Measurements from ENCODE around the gene GNAQ. TPM values are rescaled to one million over a fixed set of nuclear protein-coding genes. Genes with fewer than 3 reads are reported as not detected.
"Not testable (repeated sequence)": the region's sequence is repeated elsewhere in the genome, so short reads cannot be mapped to it uniquely, and the experiment has no call there.

GNAQ gene
- total and polyA plus RNA-seq, 2 experiments from 2014 or later, result 21.1 to 32.8 TPM

DNA sequence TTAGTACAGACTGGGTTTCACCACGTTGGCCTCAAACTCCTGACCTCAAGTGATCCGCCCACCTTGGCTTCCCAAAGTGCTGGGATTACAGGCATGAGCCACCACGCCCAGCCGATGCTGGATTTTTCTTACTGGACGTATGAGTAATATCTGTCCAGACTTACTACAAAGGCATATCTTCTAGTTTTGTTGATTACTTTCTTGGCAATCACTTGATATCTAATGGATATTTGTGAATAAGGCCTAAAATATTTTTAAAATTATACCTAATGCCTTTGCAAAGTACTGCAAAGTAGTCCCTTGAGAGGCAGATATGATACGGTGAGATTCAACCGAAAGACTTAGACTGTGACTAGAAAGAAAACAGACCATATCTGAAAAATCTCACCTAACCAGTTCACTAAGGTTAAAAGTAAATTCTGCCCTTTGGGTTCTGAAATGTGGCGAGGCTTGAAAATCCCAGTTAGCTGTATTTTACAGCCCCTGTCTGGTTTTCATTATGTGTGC, 152.1 kb downstream of the GNAQ start:
- Histone ChIP-seq H3K9me3 (ENCODE audit: low read depth) (no peaks in the 10 kb centered on the region), H3K27ac (no peak overlapping the region), H3K4me3 (no peak overlapping the region), H3K4me1 (ENCODE audit: low read depth) (peaks cover 7% of the 10 kb centered on the region), H3K36me3 (no peaks in the 10 kb centered on the region), H3K27me3 (no peaks in the 10 kb centered on the region)
- peak in 1 of 2 donors; percentile 22 for DNase-seq (ENCODE audit: low read depth in 1 of 2, low spot score in 1 of 2)
- no peak for TF ChIP-seq CTCF (IDR thresholded peaks at IDR 0.05; ENCODE audit: low read depth, low read length)

DNA sequence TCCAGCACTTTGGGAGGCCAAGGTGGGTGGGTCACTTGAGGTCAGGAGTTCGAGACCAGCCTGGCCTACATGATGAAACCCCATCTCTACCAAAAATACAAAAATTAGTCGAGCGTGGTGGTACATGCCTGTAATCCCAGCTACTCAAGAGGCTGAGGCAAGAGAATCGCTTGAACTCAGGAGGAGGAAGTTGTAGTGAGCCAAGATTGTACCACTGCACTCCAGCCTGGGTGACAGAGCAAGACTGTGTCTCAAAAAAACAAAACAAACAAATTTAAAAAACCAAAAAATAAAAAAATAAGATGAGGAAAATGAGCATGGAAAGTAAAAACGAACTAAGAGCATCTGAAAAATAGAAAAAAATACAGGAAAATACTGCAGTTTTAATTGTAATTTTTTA, 152.8 kb downstream of the GNAQ start:
- not testable (repeated sequence) for H3K27ac ChIP-seq; H3K36me3 ChIP-seq; H3K4me1 ChIP-seq (ENCODE audit: low read depth); H3K9me3 ChIP-seq (ENCODE audit: low read depth); DNase-seq (ENCODE audit: low read depth in 1 of 2, low spot score in 1 of 2); H3K27me3 ChIP-seq; H3K4me3 ChIP-seq

- no peak overlapping the region for H3K4me3 ChIP-seq
- H3K27ac ChIP-seq, result no peak overlapping the region
- peaks cover 7% of the 10 kb centered on the region for H3K4me1 ChIP-seq (ENCODE audit: low read depth)
- no peaks in the 10 kb centered on the region for H3K36me3 ChIP-seq
- no peaks in the 10 kb centered on the region for H3K27me3 ChIP-seq
- no peak for DNase-seq (ENCODE audit: low read depth in 1 of 2, low spot score in 1 of 2)
- TF ChIP-seq CTCF (IDR thresholded peaks at IDR 0.05; ENCODE audit: low read depth, low read length), result no peak
- no peaks in the 10 kb centered on the region for H3K9me3 ChIP-seq (ENCODE audit: low read depth)
Observed at GRCh38 chr9:77877976-77878375, 153.6 kb downstream of the GNAQ start.

- Histone ChIP-seq H3K27ac (peak overlapping the region; percentile 24), H3K4me1 (ENCODE audit: low read depth) (peaks cover 7% of the 10 kb centered on the region), H3K4me3 (no peak overlapping the region), H3K36me3 (no peaks in the 10 kb centered on the region), H3K9me3 (ENCODE audit: low read depth) (no peaks in the 10 kb centered on the region), H3K27me3 (no peaks in the 10 kb centered on the region)
- TF ChIP-seq CTCF (IDR thresholded peaks at IDR 0.05; ENCODE audit: low read depth, low read length), result no peak
- no peak for DNase-seq (ENCODE audit: low read depth in 1 of 2, low spot score in 1 of 2)
Observed at GRCh38 chr9:77876590-77876989, 155.0 kb downstream of the GNAQ start.

GRCh38 chr9:77876091-77876490, 155.5 kb downstream of the GNAQ start:
- Histone ChIP-seq H3K9me3 (ENCODE audit: low read depth) (no peaks in the 10 kb centered on the region), H3K27me3 (no peaks in the 10 kb centered on the region), H3K27ac (peak overlapping the region; percentile 24), H3K4me3 (no peak overlapping the region), H3K4me1 (ENCODE audit: low read depth) (peaks cover 7% of the 10 kb centered on the region), H3K36me3 (no peaks in the 10 kb centered on the region)
- peak; percentile 58 to 75 for DNase-seq (ENCODE audit: low read depth in 1 of 2, low spot score in 1 of 2)
- no peak for TF ChIP-seq CTCF (IDR thresholded peaks at IDR 0.05; ENCODE audit: low read depth, low read length)

- H3K27ac ChIP-seq, result no peak overlapping the region
- no peaks in the 10 kb centered on the region for H3K9me3 ChIP-seq (ENCODE audit: low read depth)
- no peaks in the 10 kb centered on the region for H3K36me3 ChIP-seq
- no peaks in the 10 kb centered on the region for H3K27me3 ChIP-seq
- DNase-seq (ENCODE audit: low read depth in 1 of 2, low spot score in 1 of 2), result no peak
- peaks cover 7% of the 10 kb centered on the region for H3K4me1 ChIP-seq (ENCODE audit: low read depth)
- TF ChIP-seq CTCF (IDR thresholded peaks at IDR 0.05; ENCODE audit: low read depth, low read length), result no peak
- H3K4me3 ChIP-seq, result no peak overlapping the region
Observed at GRCh38 chr9:77872863-77873262, 158.7 kb downstream of the GNAQ start.

Measured in cardiac muscle cell (in vitro differentiated cells and primary cell).